Measurements from ENCODE around the gene ADGRV1.

- no peak for TF ChIP-seq POLR2A (conservative IDR thresholded peaks at IDR 0.05)
- no peak for TF ChIP-seq NFYB (IDR thresholded peaks at IDR 0.05; ENCODE audit: extremely low read depth, insufficient read length)
- TF ChIP-seq ETV5 (CRISPR knock-in tag; IDR thresholded peaks at IDR 0.05; ENCODE audit: low read depth) = no peak
- TF ChIP-seq MXI1 (IDR thresholded peaks at IDR 0.05; ENCODE audit: low read depth, low read length) = no peak
- no peak for TF ChIP-seq NR3C1 (CRISPR knock-in tag; IDR thresholded peaks at IDR 0.05)
- no peak for TF ChIP-seq PML (IDR thresholded peaks at IDR 0.05; ENCODE audit: low read length)
- TF ChIP-seq EP300 (IDR thresholded peaks at IDR 0.05; ENCODE audit: low read length) = no peak
- no peak for TF ChIP-seq ESRRA (IDR thresholded peaks at IDR 0.05; ENCODE audit: borderline replicate concordance, low read depth)
- no peak for TF ChIP-seq CTCF (IDR thresholded peaks at IDR 0.05 in 2 of 3, conservative IDR thresholded peaks at IDR 0.05 in 1 of 3; ENCODE audit: insufficient read depth in 2 of 3, low read depth in 1 of 3, low read length in 3 of 3)
- TF ChIP-seq, protein P1, sequence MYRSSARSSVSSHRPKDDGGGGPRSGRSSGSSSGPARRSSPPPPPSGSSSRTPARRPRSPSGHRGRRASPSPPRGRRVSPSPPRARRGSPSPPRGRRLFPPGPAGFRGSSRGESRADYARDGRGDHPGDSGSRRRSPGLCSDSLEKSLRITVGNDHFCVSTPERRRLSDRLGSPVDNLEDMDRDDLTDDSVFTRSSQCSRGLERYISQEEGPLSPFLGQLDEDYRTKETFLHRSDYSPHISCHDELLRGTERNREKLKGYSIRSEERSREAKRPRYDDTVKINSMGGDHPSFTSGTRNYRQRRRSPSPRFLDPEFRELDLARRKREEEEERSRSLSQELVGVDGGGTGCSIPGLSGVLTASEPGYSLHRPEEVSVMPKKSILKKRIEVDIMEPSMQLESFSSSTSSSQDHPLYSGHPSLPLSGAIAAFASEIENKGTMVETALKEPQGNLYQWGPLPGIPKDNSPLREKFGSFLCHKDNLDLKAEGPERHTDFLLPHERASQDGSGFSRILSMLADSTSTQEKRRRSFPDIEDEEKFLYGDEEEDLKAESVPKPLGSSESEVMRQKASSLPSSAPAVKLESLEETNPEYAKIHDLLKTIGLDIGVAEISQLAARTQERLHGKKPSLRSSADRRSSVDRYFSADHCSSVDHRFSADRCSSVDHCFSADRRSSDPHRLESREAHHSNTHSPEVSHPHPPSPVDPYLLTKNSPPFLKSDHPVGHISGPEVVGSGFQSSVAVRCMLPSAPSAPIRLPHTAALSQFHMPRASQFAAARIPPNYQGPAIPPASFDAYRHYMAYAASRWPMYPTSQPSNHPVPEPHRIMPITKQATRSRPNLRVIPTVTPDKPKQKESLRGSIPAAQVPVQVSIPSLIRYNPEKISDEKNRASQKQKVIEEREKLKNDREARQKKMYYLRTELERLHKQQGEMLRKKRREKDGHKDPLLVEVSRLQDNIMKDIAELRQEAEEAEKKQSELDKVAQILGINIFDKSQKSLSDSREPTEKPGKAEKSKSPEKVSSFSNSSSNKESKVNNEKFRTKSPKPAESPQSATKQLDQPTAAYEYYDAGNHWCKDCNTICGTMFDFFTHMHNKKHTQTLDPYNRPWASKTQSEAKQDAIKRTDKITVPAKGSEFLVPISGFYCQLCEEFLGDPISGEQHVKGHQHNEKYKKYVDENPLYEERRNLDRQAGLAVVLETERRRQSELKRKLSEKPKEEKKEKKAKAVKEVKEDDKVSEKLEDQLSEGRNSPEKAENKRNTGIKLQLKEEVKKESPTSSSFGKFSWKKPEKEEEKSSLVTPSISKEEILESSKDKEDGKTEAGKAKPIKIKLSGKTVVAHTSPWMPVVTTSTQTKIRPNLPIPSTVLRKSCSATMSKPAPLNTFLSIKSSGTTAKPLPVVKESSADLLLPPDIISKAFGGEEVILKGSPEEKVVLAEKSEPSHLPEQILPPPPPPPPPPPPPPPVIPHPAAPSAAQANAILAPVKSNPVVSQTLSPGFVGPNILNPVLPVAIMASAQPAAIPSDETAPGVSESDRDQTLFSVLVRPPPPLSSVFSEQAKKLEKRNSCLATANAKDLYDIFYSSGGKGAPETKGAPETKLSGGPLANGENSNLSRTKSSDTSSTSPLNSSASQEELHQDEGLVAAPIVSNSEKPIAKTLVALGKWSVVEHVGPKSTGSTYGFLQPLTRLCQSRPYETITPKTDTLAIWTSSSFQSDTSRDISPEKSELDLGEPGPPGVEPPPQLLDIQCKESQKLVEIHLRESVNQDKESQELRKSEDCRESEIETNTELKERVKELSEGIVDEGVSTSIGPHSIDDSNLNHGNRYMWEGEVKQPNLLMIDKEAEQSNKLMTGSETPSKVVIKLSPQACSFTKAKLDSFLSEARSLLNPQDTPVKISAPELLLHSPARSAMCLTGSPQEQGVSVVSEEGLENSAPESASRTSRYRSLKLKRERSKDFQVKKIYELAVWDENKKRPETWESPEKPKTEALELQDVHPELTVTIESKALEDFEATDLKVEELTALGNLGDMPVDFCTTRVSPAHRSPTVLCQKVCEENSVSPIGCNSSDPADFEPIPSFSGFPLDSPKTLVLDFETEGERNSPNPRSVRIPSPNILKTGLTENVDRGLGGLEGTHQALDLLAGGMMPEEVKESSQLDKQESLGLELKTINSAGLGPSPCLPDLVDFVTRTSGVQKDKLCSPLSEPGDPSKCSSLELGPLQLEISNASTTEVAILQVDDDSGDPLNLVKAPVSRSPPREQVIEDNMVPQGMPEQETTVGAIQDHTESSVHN (IDR thresholded peaks at IDR 0.05; ENCODE audit: borderline replicate concordance in 1 of 2, low read depth in 1 of 2) = no peak
- TF ChIP-seq ETS1 (conservative IDR thresholded peaks at IDR 0.05; ENCODE audit: control insufficient read depth, low read depth, low read length) = no peak
- TF ChIP-seq ZEB2 (IDR thresholded peaks at IDR 0.05) = no peak
- TF ChIP-seq NFXL1 (CRISPR knock-in tag; IDR thresholded peaks at IDR 0.05) = no peak
- no peak for TF ChIP-seq CHD2 (IDR thresholded peaks at IDR 0.05; ENCODE audit: low read depth, low read length)
These were observed 330.7 kb downstream of the ADGRV1 start for GRCh38 chr5:90889325-90889600.

All from K562 (cell line).